SIG-M5 (cell line): ENCODE measurements around the gene SETD1B.
A peak's percentile ranks its signal among the peaks of the same experiment; 100 is the strongest.

ENCODE experiments used
- DNase-seq: peaks from one replicate; lab custom pipeline; 2025; lab: John Stamatoyannopoulos, UW

Gene SETD1B

DNA sequence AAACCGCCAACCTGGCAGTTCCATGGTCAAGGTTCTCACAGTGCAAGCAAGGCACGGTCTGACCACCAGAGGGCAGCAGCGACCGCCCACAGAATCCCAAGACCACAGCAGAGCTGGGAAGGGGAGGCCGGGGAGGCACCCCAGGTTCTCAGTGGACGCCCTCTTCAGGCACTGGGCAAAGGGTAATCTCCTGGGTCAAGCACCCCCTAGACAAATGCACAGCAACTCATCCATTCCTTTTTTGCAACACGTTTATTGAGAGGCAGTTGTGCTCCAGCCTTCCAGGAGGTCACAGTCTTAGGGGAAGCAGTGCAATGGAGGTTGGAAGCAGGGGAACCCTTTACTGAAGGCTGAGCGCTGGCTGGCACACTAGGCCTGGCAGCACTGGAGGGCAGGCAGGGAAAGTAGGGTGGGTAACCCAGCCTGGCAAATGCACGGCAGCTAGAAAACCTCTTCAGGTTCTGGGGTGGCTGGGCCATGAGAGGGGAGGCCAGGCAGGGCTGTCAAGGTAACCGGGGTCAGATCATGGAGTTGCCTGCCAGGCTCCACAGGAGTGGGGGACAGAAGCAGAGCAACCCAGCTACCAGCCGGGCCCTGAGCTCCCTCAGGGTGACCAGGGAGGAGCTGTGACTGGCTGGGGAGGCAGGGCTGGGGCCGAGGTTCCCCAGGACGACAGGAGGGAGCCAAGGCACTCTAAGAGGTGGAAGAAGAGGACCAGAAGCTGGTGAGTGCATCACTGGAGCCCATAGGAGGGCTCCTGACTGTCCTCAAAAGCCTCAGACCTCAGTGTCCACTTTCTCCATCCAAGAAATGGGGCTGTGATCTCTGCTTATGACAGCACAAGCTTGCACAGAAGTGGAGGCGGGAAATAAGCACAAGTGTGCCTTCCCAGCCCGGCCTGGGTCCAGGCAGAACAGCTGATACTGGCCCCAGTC lies 8.5 kb upstream of the SETD1B start:
- no peak for DNase-seq

GRCh38 chr12:121796855-121797751 lies 6.7 kb upstream of the SETD1B start:
- no peak for DNase-seq

- DNase-seq = no peak
These were observed 5.6 kb upstream of the SETD1B start for GRCh38 chr12:121797937-121798786.

DNA sequence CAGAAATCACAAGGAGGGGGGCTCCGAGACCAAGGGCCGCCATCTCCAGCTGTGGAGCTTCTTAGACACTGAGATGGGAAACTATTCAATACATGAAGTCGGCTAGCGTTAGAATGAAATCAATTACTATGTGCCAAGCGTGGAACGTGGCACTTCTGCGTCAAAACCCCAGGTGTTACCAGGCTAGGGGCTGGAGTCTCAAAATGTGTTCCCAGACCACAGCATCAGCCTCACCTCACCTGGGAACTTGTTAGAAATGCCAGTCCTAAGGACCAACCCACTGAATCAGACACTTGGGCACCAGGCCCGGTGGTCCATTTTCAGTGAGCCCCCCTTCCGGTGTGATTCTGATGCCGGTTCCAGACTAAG lies 5.0 kb upstream of the SETD1B start:
- no peak for DNase-seq

- DNase-seq = peak; percentile 37
These were observed 4.5 kb upstream of the SETD1B start for GRCh38 chr12:121799156-121799841.

- DNase-seq = no peak
These were observed 3.7 kb upstream of the SETD1B start for GRCh38 chr12:121799842-121800693.

- no peak for DNase-seq
These were observed 2.9 kb upstream of the SETD1B start for GRCh38 chr12:121800694-121801594.

GRCh38 chr12:121801595-121802484 lies 2.0 kb upstream of the SETD1B start:
- DNase-seq = no peak

DNA sequence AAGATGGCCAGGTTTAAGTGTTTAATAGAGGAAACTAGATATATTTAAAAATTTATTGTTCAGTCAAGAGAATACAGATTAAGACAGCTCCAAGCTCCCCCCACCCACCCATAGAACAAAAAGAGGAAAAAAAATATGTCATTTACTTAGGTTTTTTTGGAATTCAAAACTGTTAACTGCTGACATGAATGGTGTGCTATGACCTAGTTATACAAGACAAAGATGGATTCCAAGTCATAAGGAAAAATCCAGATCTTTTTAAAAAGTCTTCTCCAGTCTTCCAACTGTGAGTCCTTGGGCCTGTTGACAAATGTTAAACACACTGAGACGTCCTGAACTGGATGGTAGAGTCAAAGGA lies 1.3 kb upstream of the SETD1B start:
- no peak for DNase-seq

- peak; percentile 94 for DNase-seq
These were observed 738 bp upstream of the SETD1B start for GRCh38 chr12:121802843-121803698.

GRCh38 chr12:121804417-121805111 lies 755 bp downstream of the SETD1B start:
- DNase-seq = no peak

GRCh38 chr12:121805171-121806008 lies 1.6 kb downstream of the SETD1B start:
- DNase-seq = no peak

DNA sequence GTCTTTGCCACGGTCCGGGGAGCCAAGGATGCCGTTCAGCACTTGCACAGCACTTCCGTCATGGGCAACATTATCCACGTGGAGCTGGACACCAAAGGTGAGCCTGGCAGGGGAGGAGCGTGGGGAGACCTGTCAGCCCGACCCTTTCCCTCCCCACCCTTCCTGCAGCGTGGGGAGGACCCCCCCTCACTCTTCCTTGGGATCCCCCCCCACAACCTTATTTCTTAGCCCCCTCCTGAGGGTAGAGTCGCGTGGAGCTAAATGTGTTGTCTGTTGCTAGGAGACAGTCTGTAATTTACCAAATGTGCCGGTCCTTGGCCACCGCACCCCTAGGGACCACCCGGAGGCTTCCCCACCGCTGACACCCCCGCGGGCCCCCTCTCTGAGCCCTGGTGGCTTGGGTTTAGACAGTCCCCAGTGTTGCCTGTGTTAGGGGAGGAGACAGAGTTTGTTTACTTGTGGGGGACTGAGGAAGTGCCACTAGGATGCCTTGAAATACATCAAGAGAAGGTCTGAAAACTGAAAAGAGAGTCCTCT lies 2.3 kb downstream of the SETD1B start:
- DNase-seq = no peak

DNA sequence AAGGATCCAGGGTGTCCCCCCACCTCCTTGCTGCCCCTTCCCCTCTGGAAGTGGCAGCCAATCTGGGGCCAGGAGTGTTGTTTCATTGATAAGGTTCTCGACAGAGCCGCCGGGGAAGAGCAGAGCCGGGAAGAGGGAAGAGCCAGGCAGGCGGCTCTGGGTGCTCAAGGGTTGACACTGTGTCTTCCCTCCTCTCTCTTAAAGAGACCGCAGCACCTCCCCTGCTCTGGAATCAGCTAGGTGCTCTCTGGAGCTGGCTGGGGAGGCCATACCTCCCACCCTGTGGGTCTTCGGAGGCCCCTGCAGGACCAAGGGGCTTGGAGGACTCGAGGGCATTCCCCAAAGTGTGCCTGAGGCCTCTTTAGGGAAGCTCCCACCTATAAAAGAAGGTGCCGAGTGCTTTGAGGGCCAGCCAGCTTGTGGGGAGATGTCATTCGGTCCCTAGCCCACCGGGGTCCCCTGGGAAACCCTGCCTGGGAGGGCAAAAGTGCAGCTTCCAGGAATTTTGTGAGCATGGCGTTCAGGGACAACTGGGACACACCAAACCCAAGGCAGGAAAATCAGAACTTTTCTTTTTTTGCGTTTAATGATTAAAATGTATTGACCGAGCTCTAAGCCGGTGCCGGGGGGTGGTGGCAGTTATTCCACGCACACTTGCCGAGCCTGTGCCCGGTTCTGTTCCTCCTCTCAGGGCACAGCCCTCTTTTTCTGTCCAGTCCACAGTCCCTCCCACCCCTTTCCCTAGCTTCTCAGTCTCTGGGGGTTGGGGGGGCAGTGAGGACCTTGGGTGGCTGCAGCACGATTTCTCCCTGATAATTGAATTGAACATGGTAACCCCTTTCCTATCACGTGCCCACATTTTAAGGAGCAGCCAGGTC lies 3.0 kb downstream of the SETD1B start:
- DNase-seq = no peak
